ENCODE measurements around the gene SPRR4. TPM values are rescaled to one million over a fixed set of nuclear protein-coding genes. Genes with fewer than 3 reads are reported as not detected.

The SPRR4 gene
- total and polyA plus RNA-seq, 12 donors: not detected

- DNase-seq: no peak
- intact Hi-C loops (cut with DNase I): no loop called here
- Histone ChIP-seq H3K36me3 (no peaks in the 10 kb centered on the region), H3K27ac (no peak overlapping the region), H3K27me3 (peaks cover 0 to 5% (median 0%) of the 10 kb centered on the region in 7 donors), H3K4me3 (no peak overlapping the region), H3K4me1 (no peaks in the 10 kb centered on the region), H3K9me3 (no peaks in the 10 kb centered on the region)
- WGBS, 2 donors: 70 to 76% methylated on average over 2 of the region's 2 CpGs
- no peak for ATAC-seq
- no peak for TF ChIP-seq CTCF (IDR thresholded peaks at IDR 0.05)
Observed at GRCh38 chr1:152942161-152942560, 28.3 kb upstream of the SPRR4 start.

GRCh38 chr1:152946248-152946647, 24.2 kb upstream of the SPRR4 start:
- H3K27me3 ChIP-seq: peaks cover 0 to 12% (median 0%) of the 10 kb centered on the region in 7 donors
- intact Hi-C loops (cut with DNase I): no loop called here
- no peaks in the 10 kb centered on the region for H3K36me3 ChIP-seq
- no peaks in the 10 kb centered on the region for H3K4me1 ChIP-seq
- no peak for TF ChIP-seq CTCF (IDR thresholded peaks at IDR 0.05)
- DNase-seq (no peak), ATAC-seq (no peak)
- no peak overlapping the region for H3K4me3 ChIP-seq
- H3K9me3 ChIP-seq: no peaks in the 10 kb centered on the region
- WGBS, 2 donors: 55 to 76% methylated on average over 3 of the region's 3 CpGs
- no peak overlapping the region for H3K27ac ChIP-seq

- ATAC-seq: no peak
- Histone ChIP-seq H3K4me3 (no peak within 1 kb of the TSS), H3K36me3 (no peaks in the 10 kb centered on the region), H3K27ac (no peak within 1 kb of the TSS), H3K27me3 (peaks cover 0 to 12% (median 0%) of the 10 kb centered on the region in 7 donors), H3K9me3 (no peaks in the 10 kb centered on the region), H3K4me1 (no peaks in the 10 kb centered on the region)
- no peak for TF ChIP-seq CTCF (IDR thresholded peaks at IDR 0.05)
- no peak for DNase-seq
- intact Hi-C loops (cut with DNase I): no loop called here
- WGBS, 2 donors: 68 to 72% methylated on average over 4 of the region's 4 CpGs
Observed at GRCh38 chr1:152946651-152947256, 23.7 kb upstream of the SPRR4 start, which contains the start of gene SPRR5. SPRR5 (plus strand) TSS chr1:152947206; CDS start chr1:152948555, 1,349 bp downstream.

GRCh38 chr1:152951711-152952110, 18.7 kb upstream of the SPRR4 start:
- intact Hi-C loops (cut with DNase I): no loop called here
- WGBS, 2 donors: 74 to 81% methylated on average over 5 of the region's 5 CpGs
- no peak for TF ChIP-seq CTCF (IDR thresholded peaks at IDR 0.05)
- DNase-seq (no peak), ATAC-seq (no peak)
- H3K36me3 ChIP-seq: no peaks in the 10 kb centered on the region
- H3K4me3 ChIP-seq: no peak overlapping the region
- H3K27me3 ChIP-seq: peaks cover 0 to 12% (median 0%) of the 10 kb centered on the region in 7 donors
- no peaks in the 10 kb centered on the region for H3K4me1 ChIP-seq
- H3K9me3 ChIP-seq: no peaks in the 10 kb centered on the region
- H3K27ac ChIP-seq: no peak overlapping the region

Data from heart right ventricle (tissue), 16 donors.